Measurements from ENCODE around the gene FAM43A.

FAM43A gene

GRCh38 chr3:194659778-194660177 is 25.9 kb upstream of the FAM43A start:
- H3K9ac ChIP-seq (ENCODE audit: low read length) = no peak overlapping the region
- H3K4me3 ChIP-seq (ENCODE audit: low read depth, low read length) = no peak overlapping the region
- no peaks in the 10 kb centered on the region for H3K27me3 ChIP-seq (ENCODE audit: control insufficient read depth, insufficient read depth, low read length)
- peaks cover 3% of the 10 kb centered on the region; the same call in 1 of the 2 replicates for H3K4me1 ChIP-seq (ENCODE audit: control insufficient read depth, insufficient read depth, low read length)
- H3K36me3 ChIP-seq (ENCODE audit: control insufficient read depth, insufficient read depth, low read length) = peaks cover 68% of the 10 kb centered on the region
- H3K27ac ChIP-seq (ENCODE audit: low read depth, low read length) = no peak overlapping the region
- no peaks in the 10 kb centered on the region for H3K9me3 ChIP-seq (ENCODE audit: control insufficient read depth, insufficient read depth, low read depth, low read length)

- H3K36me3 ChIP-seq (ENCODE audit: control insufficient read depth, insufficient read depth, low read length) = peaks cover 78% of the 10 kb centered on the region
- H3K9ac ChIP-seq (ENCODE audit: low read length) = no peak overlapping the region
- H3K27ac ChIP-seq (ENCODE audit: low read depth, low read length) = no peak overlapping the region
- H3K27me3 ChIP-seq (ENCODE audit: control insufficient read depth, insufficient read depth, low read length) = no peaks in the 10 kb centered on the region
- H3K4me1 ChIP-seq (ENCODE audit: control insufficient read depth, insufficient read depth, low read length) = no peaks in the 10 kb centered on the region
- H3K4me3 ChIP-seq (ENCODE audit: low read depth, low read length) = no peak overlapping the region
- no peaks in the 10 kb centered on the region for H3K9me3 ChIP-seq (ENCODE audit: control insufficient read depth, insufficient read depth, low read depth, low read length)
These were observed 24.3 kb upstream of the FAM43A start for GRCh38 chr3:194661374-194661773.

GRCh38 chr3:194661946-194662345 is 23.7 kb upstream of the FAM43A start:
- Histone ChIP-seq H3K9ac (ENCODE audit: low read length) (no peak overlapping the region), H3K36me3 (ENCODE audit: control insufficient read depth, insufficient read depth, low read length) (peaks cover 84% of the 10 kb centered on the region), H3K4me1 (ENCODE audit: control insufficient read depth, insufficient read depth, low read length) (no peaks in the 10 kb centered on the region), H3K27ac (ENCODE audit: low read depth, low read length) (no peak overlapping the region), H3K9me3 (ENCODE audit: control insufficient read depth, insufficient read depth, low read depth, low read length) (no peaks in the 10 kb centered on the region), H3K27me3 (ENCODE audit: control insufficient read depth, insufficient read depth, low read length) (no peaks in the 10 kb centered on the region), H3K4me3 (ENCODE audit: low read depth, low read length) (no peak overlapping the region)

GRCh38 chr3:194664857-194665256 is 20.8 kb upstream of the FAM43A start:
- H3K9ac ChIP-seq (ENCODE audit: low read length) = no peak overlapping the region
- no peaks in the 10 kb centered on the region for H3K27me3 ChIP-seq (ENCODE audit: control insufficient read depth, insufficient read depth, low read length)
- peaks cover 80% of the 10 kb centered on the region for H3K36me3 ChIP-seq (ENCODE audit: control insufficient read depth, insufficient read depth, low read length)
- H3K4me3 ChIP-seq (ENCODE audit: low read depth, low read length) = no peak overlapping the region
- H3K27ac ChIP-seq (ENCODE audit: low read depth, low read length) = no peak overlapping the region
- H3K4me1 ChIP-seq (ENCODE audit: control insufficient read depth, insufficient read depth, low read length) = no peaks in the 10 kb centered on the region
- H3K9me3 ChIP-seq (ENCODE audit: control insufficient read depth, insufficient read depth, low read depth, low read length) = no peaks in the 10 kb centered on the region

GRCh38 chr3:194667363-194667762 is 18.3 kb upstream of the FAM43A start:
- Histone ChIP-seq H3K27ac (ENCODE audit: low read depth, low read length) (no peak overlapping the region), H3K36me3 (ENCODE audit: control insufficient read depth, insufficient read depth, low read length) (peaks cover 61% of the 10 kb centered on the region), H3K27me3 (ENCODE audit: control insufficient read depth, insufficient read depth, low read length) (no peaks in the 10 kb centered on the region), H3K9ac (ENCODE audit: low read length) (no peak overlapping the region), H3K9me3 (ENCODE audit: control insufficient read depth, insufficient read depth, low read depth, low read length) (no peaks in the 10 kb centered on the region), H3K4me1 (ENCODE audit: control insufficient read depth, insufficient read depth, low read length) (peaks cover 4% of the 10 kb centered on the region; the same call in 1 of the 2 replicates), H3K4me3 (ENCODE audit: low read depth, low read length) (no peak overlapping the region)

GRCh38 chr3:194671511-194671899 is 14.2 kb upstream of the FAM43A start:
- Histone ChIP-seq H3K9ac (ENCODE audit: low read length) (peak overlapping the region; percentile 90), H3K36me3 (ENCODE audit: control insufficient read depth, insufficient read depth, low read length) (peaks cover 29% of the 10 kb centered on the region), H3K27me3 (ENCODE audit: control insufficient read depth, insufficient read depth, low read length) (peaks cover 14% of the 10 kb centered on the region), H3K27ac (ENCODE audit: low read depth, low read length) (peak overlapping the region; percentile 97), H3K9me3 (ENCODE audit: control insufficient read depth, insufficient read depth, low read depth, low read length) (no peaks in the 10 kb centered on the region), H3K4me1 (ENCODE audit: control insufficient read depth, insufficient read depth, low read length) (peaks cover 4% of the 10 kb centered on the region; the same call in 1 of the 2 replicates), H3K4me3 (ENCODE audit: low read depth, low read length) (peak overlapping the region; percentile 90)

DNA sequence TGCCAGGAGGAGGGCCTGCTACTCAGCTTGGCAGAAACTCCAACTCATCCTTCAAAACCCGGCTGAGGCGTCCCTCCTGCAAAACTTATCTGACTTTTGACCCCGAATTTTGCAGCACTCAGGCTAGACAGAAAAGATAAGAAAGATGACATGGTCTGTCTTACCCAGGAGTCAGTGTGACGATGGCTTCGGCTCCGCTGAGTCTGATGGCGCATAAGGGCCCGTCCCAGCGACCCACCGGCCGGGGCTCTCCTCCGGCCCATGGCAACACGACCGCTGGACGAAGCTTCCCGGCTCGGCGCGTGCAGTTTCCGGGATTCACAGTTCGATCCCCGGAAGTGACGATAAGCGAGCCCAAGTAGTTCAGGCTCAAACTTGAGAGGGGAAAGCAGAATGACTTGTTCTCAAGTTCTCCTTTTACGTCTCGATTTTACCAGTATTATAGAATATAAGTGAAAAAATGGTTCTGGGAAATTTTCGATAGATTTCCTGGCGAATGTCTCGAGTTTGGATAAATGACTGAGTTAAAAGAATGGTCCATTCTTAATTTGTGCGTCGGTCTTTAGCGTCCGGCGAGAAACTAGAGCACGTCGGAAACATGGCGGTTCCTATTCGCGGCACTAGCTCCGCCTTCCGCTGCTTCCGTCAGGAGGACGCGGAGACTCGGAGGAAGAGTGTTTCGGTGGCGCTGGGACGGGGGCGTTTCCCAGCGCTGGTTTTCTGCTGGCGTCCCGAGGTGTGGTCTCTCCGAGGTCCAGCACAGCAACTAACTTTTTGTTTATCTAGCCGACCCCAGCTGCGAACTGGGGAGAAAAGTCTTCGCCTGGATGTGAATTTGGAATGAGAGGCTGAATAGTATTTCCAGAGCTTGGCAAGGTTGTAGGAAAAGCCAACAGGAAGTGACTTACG is 13.5 kb upstream of the FAM43A start, which contains the start of gene LSG1:
TSS of gene LSG1 (minus strand) at position 292 of the 909 bp plus-strand sequence. CDS start at position 263, 29 bp downstream.
- Histone ChIP-seq H3K9me3 (ENCODE audit: control insufficient read depth, insufficient read depth, low read depth, low read length) (no peaks in the 10 kb centered on the region), H3K4me1 (ENCODE audit: control insufficient read depth, insufficient read depth, low read length) (peaks cover 4% of the 10 kb centered on the region; the same call in 1 of the 2 replicates), H3K9ac (ENCODE audit: low read length) (peak within 1 kb of the TSS; percentile 90), H3K36me3 (ENCODE audit: control insufficient read depth, insufficient read depth, low read length) (peaks cover 23% of the 10 kb centered on the region), H3K27ac (ENCODE audit: low read depth, low read length) (peak within 1 kb of the TSS; percentile 97), H3K27me3 (ENCODE audit: control insufficient read depth, insufficient read depth, low read length) (peaks cover 14% of the 10 kb centered on the region), H3K4me3 (ENCODE audit: low read depth, low read length) (peak within 1 kb of the TSS; percentile 90)

GRCh38 chr3:194672876-194673275 is 12.8 kb upstream of the FAM43A start:
- Histone ChIP-seq H3K36me3 (ENCODE audit: control insufficient read depth, insufficient read depth, low read length) (peaks cover 21% of the 10 kb centered on the region), H3K27me3 (ENCODE audit: control insufficient read depth, insufficient read depth, low read length) (peaks cover 14% of the 10 kb centered on the region), H3K9me3 (ENCODE audit: control insufficient read depth, insufficient read depth, low read depth, low read length) (no peaks in the 10 kb centered on the region), H3K4me1 (ENCODE audit: control insufficient read depth, insufficient read depth, low read length) (peaks cover 4% of the 10 kb centered on the region; the same call in 1 of the 2 replicates), H3K27ac (ENCODE audit: low read depth, low read length) (no peak overlapping the region), H3K4me3 (ENCODE audit: low read depth, low read length) (peak overlapping the region; percentile 90), H3K9ac (ENCODE audit: low read length) (no peak overlapping the region)

DNA sequence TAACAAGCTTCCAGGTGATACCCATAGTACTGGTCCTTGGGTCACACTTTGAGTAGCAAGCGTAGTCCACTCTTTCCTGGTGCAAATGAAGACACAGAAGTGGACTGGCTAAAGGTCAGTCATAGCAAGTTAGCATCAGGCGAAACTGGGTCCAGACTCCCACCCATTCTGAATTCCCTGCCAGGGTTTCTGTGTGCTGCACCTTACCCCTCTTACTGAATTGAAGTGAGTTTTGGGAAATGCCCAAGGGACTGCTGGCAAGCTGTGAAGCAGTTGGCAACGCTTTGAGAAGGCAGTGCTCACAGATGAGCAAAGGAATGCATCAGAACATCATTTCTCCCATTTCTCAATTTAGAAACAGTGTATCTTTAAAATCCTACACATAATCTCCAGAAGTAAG is 11.9 kb upstream of the FAM43A start:
- H3K27me3 ChIP-seq (ENCODE audit: control insufficient read depth, insufficient read depth, low read length) = peaks cover 14% of the 10 kb centered on the region
- no peak overlapping the region for H3K27ac ChIP-seq (ENCODE audit: low read depth, low read length)
- no peaks in the 10 kb centered on the region for H3K9me3 ChIP-seq (ENCODE audit: control insufficient read depth, insufficient read depth, low read depth, low read length)
- peaks cover 13% of the 10 kb centered on the region for H3K36me3 ChIP-seq (ENCODE audit: control insufficient read depth, insufficient read depth, low read length)
- no peak overlapping the region for H3K4me3 ChIP-seq (ENCODE audit: low read depth, low read length)
- peaks cover 4% of the 10 kb centered on the region; the same call in 1 of the 2 replicates for H3K4me1 ChIP-seq (ENCODE audit: control insufficient read depth, insufficient read depth, low read length)
- H3K9ac ChIP-seq (ENCODE audit: low read length) = no peak overlapping the region

GRCh38 chr3:194675081-194675640 is 10.5 kb upstream of the FAM43A start:
- Histone ChIP-seq H3K4me3 (ENCODE audit: low read depth, low read length) (no peak overlapping the region), H3K36me3 (ENCODE audit: control insufficient read depth, insufficient read depth, low read length) (peaks cover under 1% of the 10 kb centered on the region; the same call in 1 of the 2 replicates), H3K27ac (ENCODE audit: low read depth, low read length) (no peak overlapping the region), H3K27me3 (ENCODE audit: control insufficient read depth, insufficient read depth, low read length) (peaks cover 14% of the 10 kb centered on the region), H3K9ac (ENCODE audit: low read length) (no peak overlapping the region), H3K4me1 (ENCODE audit: control insufficient read depth, insufficient read depth, low read length) (peaks cover 4% of the 10 kb centered on the region; the same call in 1 of the 2 replicates), H3K9me3 (ENCODE audit: control insufficient read depth, insufficient read depth, low read depth, low read length) (no peaks in the 10 kb centered on the region)

DNA sequence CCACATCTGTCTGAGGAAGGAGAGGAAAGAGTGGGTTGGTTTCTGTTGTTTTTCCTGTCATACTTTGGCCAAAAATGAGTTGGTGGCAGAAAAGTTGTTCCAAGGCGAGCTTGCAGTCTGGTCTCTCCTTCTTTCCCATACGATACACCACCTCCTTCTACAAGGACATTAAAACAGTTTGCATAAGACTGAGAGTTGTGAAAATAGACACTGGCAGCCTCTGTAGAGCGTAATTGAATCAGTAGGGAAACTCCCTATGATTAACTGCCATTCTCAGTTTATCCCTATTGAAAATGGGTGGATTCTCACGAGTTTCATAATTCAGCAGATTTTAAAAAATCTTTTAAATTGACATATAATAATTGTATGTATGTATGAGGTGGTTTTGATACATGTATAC is 10.0 kb upstream of the FAM43A start:
- H3K9me3 ChIP-seq (ENCODE audit: control insufficient read depth, insufficient read depth, low read depth, low read length) = no peaks in the 10 kb centered on the region
- no peak overlapping the region for H3K27ac ChIP-seq (ENCODE audit: low read depth, low read length)
- H3K36me3 ChIP-seq (ENCODE audit: control insufficient read depth, insufficient read depth, low read length) = no peaks in the 10 kb centered on the region
- H3K9ac ChIP-seq (ENCODE audit: low read length) = no peak overlapping the region
- peaks cover 14% of the 10 kb centered on the region for H3K27me3 ChIP-seq (ENCODE audit: control insufficient read depth, insufficient read depth, low read length)
- no peak overlapping the region for H3K4me3 ChIP-seq (ENCODE audit: low read depth, low read length)
- H3K4me1 ChIP-seq (ENCODE audit: control insufficient read depth, insufficient read depth, low read length) = peaks cover 4% of the 10 kb centered on the region; the same call in 1 of the 2 replicates
